ENCODE measurements around the gene TP53I13. TPM values are rescaled to one million over a fixed set of nuclear protein-coding genes. Genes with fewer than 3 reads are reported as not detected.
A peak's percentile ranks its signal among the peaks of the same experiment; 100 is the strongest.

TP53I13 gene
- polyA plus RNA-seq, 2 of the 4 experiments (the other 2 are of a cell fraction), result 27.5 to 57.8 TPM

DNA sequence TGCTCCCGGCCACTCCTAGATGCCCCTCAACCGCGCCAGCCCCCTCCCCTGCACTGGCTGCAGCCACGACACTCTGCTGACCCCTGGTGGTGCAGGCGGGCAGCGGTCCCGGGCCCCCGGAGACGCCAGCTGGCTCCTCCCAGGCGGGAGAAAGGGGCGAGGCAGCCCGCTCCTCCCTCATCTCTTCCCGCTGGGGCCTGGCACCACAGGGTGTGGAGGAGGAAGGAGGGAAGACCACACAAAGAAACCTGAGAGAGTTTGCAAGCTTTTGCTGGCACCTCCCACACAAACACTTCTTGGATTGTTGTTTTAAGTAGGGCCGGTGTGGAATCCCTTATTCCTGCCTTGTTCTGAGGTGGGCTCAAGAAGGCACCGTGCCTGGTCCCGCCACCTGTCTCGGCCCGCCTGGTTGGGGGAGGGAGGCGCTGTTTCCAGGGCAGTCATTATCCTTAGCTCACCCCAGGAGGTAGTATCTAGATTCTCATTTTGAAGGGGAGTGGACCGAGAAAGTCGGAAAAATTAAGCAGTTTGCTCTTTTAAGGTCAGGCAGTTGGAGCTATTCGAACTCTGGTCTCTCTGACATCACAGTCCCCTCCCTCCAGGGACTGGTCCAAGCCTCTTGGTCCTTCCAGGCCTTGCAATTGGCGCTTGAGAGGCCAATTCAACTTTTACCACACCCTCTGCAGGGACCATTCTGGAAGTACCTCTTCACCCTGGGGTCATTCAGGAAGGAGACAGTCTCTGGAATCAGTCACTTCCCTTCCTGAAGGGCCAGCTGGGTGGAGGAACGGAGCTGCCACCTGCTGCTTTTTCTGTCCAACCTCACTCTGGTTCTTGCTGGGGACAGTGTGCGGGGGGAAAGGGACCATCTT, 23.5 kb downstream of the TP53I13 start:
- Histone ChIP-seq H3K4me1 (peaks cover 51% of the 10 kb centered on the region), H3K27ac (peak overlapping the region; percentile 95 to 96), H3K4me2 (peak overlapping the region; percentile 95), H3K9me3 (no peaks in the 10 kb centered on the region), H3K4me3 (peak overlapping the region; percentile 82)
- DNase-seq (ENCODE audit: low read depth in 1 of 2, low spot score in 1 of 2) (peak; percentile 95), FAIRE-seq (peak; percentile 91), ATAC-seq (peak; percentile 56 to 82)
- ChIA-PET CTCF (interaction anchor here (0.6 to 11.5 kb wide), 54 partner anchors 9 to 638 kb away, joined by 3 to 474 read pairs (median 4); partner anchors contain the start of genes ABHD15, EFCAB5, MYO18A and TP53I13), POLR2A (interaction anchor here (1.0 to 3.0 kb wide), 14 partner anchors 8 to 641 kb away, joined by 3 to 21 read pairs (median 4); partner anchors contain the start of genes ABHD15, CORO6, NUFIP2 and PHF12)
- WGBS (ENCODE audit: missing lambda C conversion rate), result 6% methylated on average over 25 of the region's 25 CpGs
- TF ChIP-seq HEYL (CRISPR knock-in tag; IDR thresholded peaks at IDR 0.05), result no peak
- TF ChIP-seq ZSCAN20 (CRISPR knock-in tag; IDR thresholded peaks at IDR 0.05), result no peak
- TF ChIP-seq EHMT2 (IDR thresholded peaks at IDR 0.05; ENCODE audit: low read depth), result no peak
- no peak for TF ChIP-seq KDM5A (IDR thresholded peaks at IDR 0.05)
- TF ChIP-seq RFX5 (IDR thresholded peaks at IDR 0.05), result no peak
- TF ChIP-seq, protein P1, sequence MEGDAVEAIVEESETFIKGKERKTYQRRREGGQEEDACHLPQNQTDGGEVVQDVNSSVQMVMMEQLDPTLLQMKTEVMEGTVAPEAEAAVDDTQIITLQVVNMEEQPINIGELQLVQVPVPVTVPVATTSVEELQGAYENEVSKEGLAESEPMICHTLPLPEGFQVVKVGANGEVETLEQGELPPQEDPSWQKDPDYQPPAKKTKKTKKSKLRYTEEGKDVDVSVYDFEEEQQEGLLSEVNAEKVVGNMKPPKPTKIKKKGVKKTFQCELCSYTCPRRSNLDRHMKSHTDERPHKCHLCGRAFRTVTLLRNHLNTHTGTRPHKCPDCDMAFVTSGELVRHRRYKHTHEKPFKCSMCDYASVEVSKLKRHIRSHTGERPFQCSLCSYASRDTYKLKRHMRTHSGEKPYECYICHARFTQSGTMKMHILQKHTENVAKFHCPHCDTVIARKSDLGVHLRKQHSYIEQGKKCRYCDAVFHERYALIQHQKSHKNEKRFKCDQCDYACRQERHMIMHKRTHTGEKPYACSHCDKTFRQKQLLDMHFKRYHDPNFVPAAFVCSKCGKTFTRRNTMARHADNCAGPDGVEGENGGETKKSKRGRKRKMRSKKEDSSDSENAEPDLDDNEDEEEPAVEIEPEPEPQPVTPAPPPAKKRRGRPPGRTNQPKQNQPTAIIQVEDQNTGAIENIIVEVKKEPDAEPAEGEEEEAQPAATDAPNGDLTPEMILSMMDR (IDR thresholded peaks at IDR 0.05), result peak; percentile 99
- TF ChIP-seq BHLHE40 (IDR thresholded peaks at IDR 0.05; ENCODE audit: low read depth, low read length), result no peak
- TF ChIP-seq, protein P2, sequence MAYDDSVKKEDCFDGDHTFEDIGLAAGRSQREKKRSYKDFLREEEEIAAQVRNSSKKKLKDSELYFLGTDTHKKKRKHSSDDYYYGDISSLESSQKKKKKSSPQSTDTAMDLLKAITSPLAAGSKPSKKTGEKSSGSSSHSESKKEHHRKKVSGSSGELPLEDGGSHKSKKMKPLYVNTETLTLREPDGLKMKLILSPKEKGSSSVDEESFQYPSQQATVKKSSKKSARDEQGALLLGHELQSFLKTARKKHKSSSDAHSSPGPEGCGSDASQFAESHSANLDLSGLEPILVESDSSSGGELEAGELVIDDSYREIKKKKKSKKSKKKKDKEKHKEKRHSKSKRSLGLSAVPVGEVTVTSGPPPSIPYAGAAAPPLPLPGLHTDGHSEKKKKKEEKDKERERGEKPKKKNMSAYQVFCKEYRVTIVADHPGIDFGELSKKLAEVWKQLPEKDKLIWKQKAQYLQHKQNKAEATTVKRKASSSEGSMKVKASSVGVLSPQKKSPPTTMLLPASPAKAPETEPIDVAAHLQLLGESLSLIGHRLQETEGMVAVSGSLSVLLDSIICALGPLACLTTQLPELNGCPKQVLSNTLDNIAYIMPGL (CRISPR knock-in tag; IDR thresholded peaks at IDR 0.05; ENCODE audit: borderline replicate concordance), result 0 out of 2 replicates have a peak, but pooled peaks have one; percentile 1
- no peak for TF ChIP-seq FOSL2 (IDR thresholded peaks at IDR 0.05)
- no peak for TF ChIP-seq FOSL2 (CRISPR knock-in tag; IDR thresholded peaks at IDR 0.05)
- TF ChIP-seq PHF8 (IDR thresholded peaks at IDR 0.05; ENCODE audit: borderline replicate concordance, low read depth), result no peak
- TF ChIP-seq RNF2 (IDR thresholded peaks at IDR 0.05; ENCODE audit: borderline replicate concordance, low read depth), result no peak
- TF ChIP-seq GATA3 (IDR thresholded peaks at IDR 0.05; ENCODE audit: borderline replicate concordance), result 0 out of 2 replicates have a peak, but pooled peaks have one; percentile 2
- TF ChIP-seq, protein P3, sequence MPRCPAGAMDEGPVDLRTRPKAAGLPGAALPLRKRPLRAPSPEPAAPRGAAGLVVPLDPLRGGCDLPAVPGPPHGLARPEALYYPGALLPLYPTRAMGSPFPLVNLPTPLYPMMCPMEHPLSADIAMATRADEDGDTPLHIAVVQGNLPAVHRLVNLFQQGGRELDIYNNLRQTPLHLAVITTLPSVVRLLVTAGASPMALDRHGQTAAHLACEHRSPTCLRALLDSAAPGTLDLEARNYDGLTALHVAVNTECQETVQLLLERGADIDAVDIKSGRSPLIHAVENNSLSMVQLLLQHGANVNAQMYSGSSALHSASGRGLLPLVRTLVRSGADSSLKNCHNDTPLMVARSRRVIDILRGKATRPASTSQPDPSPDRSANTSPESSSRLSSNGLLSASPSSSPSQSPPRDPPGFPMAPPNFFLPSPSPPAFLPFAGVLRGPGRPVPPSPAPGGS (IDR thresholded peaks at IDR 0.05), result no peak
- no peak for TF ChIP-seq NFE2L2 (conservative IDR thresholded peaks at IDR 0.05; ENCODE audit: low read length)
- no peak for TF ChIP-seq POLR2AphosphoS2 (conservative IDR thresholded peaks at IDR 0.05; ENCODE audit: low read length)
- no peak for TF ChIP-seq JUNB (IDR thresholded peaks at IDR 0.05)
- TF ChIP-seq, protein P4, sequence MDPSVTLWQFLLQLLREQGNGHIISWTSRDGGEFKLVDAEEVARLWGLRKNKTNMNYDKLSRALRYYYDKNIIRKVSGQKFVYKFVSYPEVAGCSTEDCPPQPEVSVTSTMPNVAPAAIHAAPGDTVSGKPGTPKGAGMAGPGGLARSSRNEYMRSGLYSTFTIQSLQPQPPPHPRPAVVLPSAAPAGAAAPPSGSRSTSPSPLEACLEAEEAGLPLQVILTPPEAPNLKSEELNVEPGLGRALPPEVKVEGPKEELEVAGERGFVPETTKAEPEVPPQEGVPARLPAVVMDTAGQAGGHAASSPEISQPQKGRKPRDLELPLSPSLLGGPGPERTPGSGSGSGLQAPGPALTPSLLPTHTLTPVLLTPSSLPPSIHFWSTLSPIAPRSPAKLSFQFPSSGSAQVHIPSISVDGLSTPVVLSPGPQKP (IDR thresholded peaks at IDR 0.05; ENCODE audit: low read depth, low read length), result no peak
- TF ChIP-seq, protein P5, sequence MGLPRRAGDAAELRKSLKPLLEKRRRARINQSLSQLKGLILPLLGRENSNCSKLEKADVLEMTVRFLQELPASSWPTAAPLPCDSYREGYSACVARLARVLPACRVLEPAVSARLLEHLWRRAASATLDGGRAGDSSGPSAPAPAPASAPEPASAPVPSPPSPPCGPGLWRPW (IDR thresholded peaks at IDR 0.05), result no peak
- TF ChIP-seq FOXS1 (CRISPR knock-in tag; IDR thresholded peaks at IDR 0.05), result no peak
- TF ChIP-seq NPAS2 (CRISPR knock-in tag; IDR thresholded peaks at IDR 0.05; ENCODE audit: borderline replicate concordance), result no peak
- TF ChIP-seq, protein P6, sequence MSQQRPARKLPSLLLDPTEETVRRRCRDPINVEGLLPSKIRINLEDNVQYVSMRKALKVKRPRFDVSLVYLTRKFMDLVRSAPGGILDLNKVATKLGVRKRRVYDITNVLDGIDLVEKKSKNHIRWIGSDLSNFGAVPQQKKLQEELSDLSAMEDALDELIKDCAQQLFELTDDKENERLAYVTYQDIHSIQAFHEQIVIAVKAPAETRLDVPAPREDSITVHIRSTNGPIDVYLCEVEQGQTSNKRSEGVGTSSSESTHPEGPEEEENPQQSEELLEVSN (IDR thresholded peaks at IDR 0.05; ENCODE audit: borderline replicate concordance, low read depth), result no peak
- no peak for TF ChIP-seq HOXA7 (CRISPR knock-in tag; IDR thresholded peaks at IDR 0.05)
- no peak for TF ChIP-seq NR3C1 (IDR thresholded peaks at IDR 0.05)
- TF ChIP-seq RCOR1 (IDR thresholded peaks at IDR 0.05; ENCODE audit: low read depth, low read length), result no peak
- no peak for TF ChIP-seq KDM1A (IDR thresholded peaks at IDR 0.05; ENCODE audit: low read depth)
- TF ChIP-seq TFCP2L1 (CRISPR knock-in tag; IDR thresholded peaks at IDR 0.05), result peak; percentile 63; the same call in 1 of the 2 replicates
- peak; percentile 96; the same call in 1 of the 2 replicates for TF ChIP-seq MAZ (IDR thresholded peaks at IDR 0.05; ENCODE audit: borderline replicate concordance, low read depth, low read length)
- peak in 1 of 2 experiments; percentile 2; a peak in 1 of 5 replicates for TF ChIP-seq JUN (IDR thresholded peaks at IDR 0.05)
- TF ChIP-seq HDAC2 (IDR thresholded peaks at IDR 0.05), result no peak
- no peak for TF ChIP-seq FOSB (CRISPR knock-in tag; IDR thresholded peaks at IDR 0.05)
- TF ChIP-seq SMC3 (IDR thresholded peaks at IDR 0.05), result peak; percentile 95
- TF ChIP-seq, protein P7, sequence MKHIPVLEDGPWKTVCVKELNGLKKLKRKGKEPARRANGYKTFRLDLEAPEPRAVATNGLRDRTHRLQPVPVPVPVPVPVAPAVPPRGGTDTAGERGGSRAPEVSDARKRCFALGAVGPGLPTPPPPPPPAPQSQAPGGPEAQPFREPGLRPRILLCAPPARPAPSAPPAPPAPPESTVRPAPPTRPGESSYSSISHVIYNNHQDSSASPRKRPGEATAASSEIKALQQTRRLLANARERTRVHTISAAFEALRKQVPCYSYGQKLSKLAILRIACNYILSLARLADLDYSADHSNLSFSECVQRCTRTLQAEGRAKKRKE (CRISPR knock-in tag; IDR thresholded peaks at IDR 0.05; ENCODE audit: low read depth), result no peak

Measured in A549 (cell line).